Heart left ventricle (tissue), 16 donors: ENCODE data around the gene MAGI1. TPM values are rescaled to one million over a fixed set of nuclear protein-coding genes. Genes with fewer than 3 reads are reported as not detected.
A peak's percentile ranks its signal among the peaks of the same experiment; 100 is the strongest.

Source experiments
- ATAC-seq, 4 donors: fragments of 200-7000 bp; cut with Tn5 transposase; one replicate each; pipeline ENCODE4 v1.9.1; 2020 to 2022; ENCODE audit warnings: moderate library complexity in 4 of 4, mild to moderate bottlenecking in 3 of 4, moderate number of reproducible peaks in 1 of 4
- DNase-seq, 5 donors: peaks; one replicate each; pipeline ENCODE4 v3.0.0-alpha.2; 2020
- H3K27ac ChIP-seq, 12 donors: fragments of 200-600 bp; sonication (generic) in 4 of 12; one replicate each; pipeline versions ENCODE4 v1.5.0 to v1.8.0; 2016 to 2022; ENCODE audit warnings: mild to moderate bottlenecking in 2 of 12
- H3K27me3 ChIP-seq, 9 donors: fragments of 200-600 bp; sonication (generic) in 2 of 9; one replicate each; pipeline versions ENCODE4 v1.5.1 to v1.8.0; 2016 to 2022; ENCODE audit warnings: mild to moderate bottlenecking in 3 of 9
- H3K36me3 ChIP-seq, 9 donors: fragments of 200-600 bp; sonication (generic) in 2 of 9; one replicate each; pipeline versions ENCODE4 v1.5.0 to v1.8.0; 2018 to 2022; ENCODE audit warnings: mild to moderate bottlenecking in 2 of 9
- H3K4me1 ChIP-seq, 12 donors: fragments of 200-600 bp; sonication (generic) in 4 of 12; one replicate each; pipeline versions ENCODE4 v1.5.0 to v1.8.0; 2016 to 2022; ENCODE audit warnings: mild to moderate bottlenecking in 3 of 12
- H3K4me3 ChIP-seq, 12 donors: fragments of 200-600 bp; sonication (generic) in 4 of 12; one replicate each; pipeline versions ENCODE4 v1.5.0 to v1.8.0; 2017 to 2022; ENCODE audit warnings: mild to moderate bottlenecking in 9 of 12, moderate library complexity in 4 of 12
- H3K9me3 ChIP-seq, 12 donors: fragments of 200-600 bp; sonication (generic) in 4 of 12; one replicate each; pipeline versions ENCODE4 v1.5.0 to v1.8.0; 2016 to 2022; ENCODE audit warnings: mild to moderate bottlenecking in 1 of 12
- CTCF ChIP-seq, 12 donors: fragments of 200-600 bp; sonication (generic) in 4 of 12; IDR thresholded peaks; one replicate each; pipeline versions ENCODE4 v1.5.0 to v1.8.0; 2018 to 2022; ENCODE audit warnings: antibody characterized with exemption in 12 of 12, mild to moderate bottlenecking in 5 of 12
- POLR2A ChIP-seq, 2 donors: fragments of 450-650 bp; IDR thresholded peaks; one replicate each; pipeline ENCODE4 v1.6.1; 2017; ENCODE audit warnings: antibody characterized with exemption in 2 of 2, mild to moderate bottlenecking in 2 of 2, moderate library complexity in 2 of 2
- WGBS, 4 donors: extraction: QIAGEN DNeasy Blood & Tissue Kit in 2 of 4; methylation state at CpG; one replicate each; pipeline versions ENCODE4 v1.1.5 to v1.1.7; 2013 to 2018; 5-methylcytosine and 5-hydroxymethylcytosine counted together
- intact Hi-C, 10 donors: fragments of 100-400 bp; cut with DNase I; formaldehyde crosslinking; loops; one replicate each; pipeline versions ENCODE4 v1.11.1 to v1.14.2; 2022
- polyA plus RNA-seq, 2 donors: library from polyadenylated mRNA; stranded (reverse); fragments of 200-250 nt; gene quantifications; one replicate each; pipeline ENCODE4 v1.2.3, GENCODE V29; 2013
- total RNA-seq, 9 donors: library from RNA; depleted of rRNA in 2 of 9; stranded (reverse); fragments of >200 nt in 2 of 9; fragmentation: NEBNext Ultra II Directional in 3 of 9; extraction: Animal tissue kit (Norgen Biotek cat#: 25700) in 3 of 9; gene quantifications; one replicate each; pipeline versions ENCODE4 v1.1.0 to v1.2.4, GENCODE V29; 2016 to 2023
- donor health status: ischemic (EF 13 %, LVEDD 7.1; RV severe dilation, severe dysfunction).
- donor health status: healthy with polysubstance abuse.
- donor health status: DM: no; HTN: yes; CAD: no.
- donor health status: DM: no; HTN: no; CAD: no.
- donor health status: ischemic (EF 25% LVEDD 6.9; RV normal size, moderate dysfunction).
- donor health status: ischemic (EF 25% LVEDD 5.7; RV mildly dilated, moderate dysfunction).
- donor health status: healthy.
- donor health status: DM: yes; HTN: yes; CAD: no.
- donor health status: ischemic (EF 35%, LVEDD 5.7; RV mildly dilated, moderate dysfunction).
- donor health status: nonischemic (EF 11% LVEDD 7.7; RV severe dilation, severe dysfunction).
- donor health status: DM: yes; HTN: yes; CAD: no.
- donor health status: PGD.
- donor health status: ischemic (EF 29% LVEDD 5.4; RV normal size, mild dysfunction).
- donor health status: nonischemic (EF 23%, LVEDD 6.1; RV moderate dilation, normal function).

The MAGI1 gene
- total and polyA plus RNA-seq, 11 donors: 18.5 to 52.1 (median 31.4) TPM

- Histone ChIP-seq H3K4me3 (no peak overlapping the region), H3K27ac (no peak overlapping the region), H3K36me3 (no peaks in the 10 kb centered on the region), H3K9me3 (peaks cover 0 to 6% (median 0%) of the 10 kb centered on the region in 12 donors), H3K27me3 (no peaks in the 10 kb centered on the region), H3K4me1 (peaks cover 0 to 29% (median 16%) of the 10 kb centered on the region in 12 donors)
- TF ChIP-seq CTCF (IDR thresholded peaks at IDR 0.05) (no peak), POLR2A (IDR thresholded peaks at IDR 0.05) (no peak)
- intact Hi-C loops: no loop called here
- 46 to 51% (median 47%) methylated on average over 8 of the region's 8 CpGs for WGBS, 4 donors
- ATAC-seq (peak in 3 of 4 donors; percentile 13 to 34 (median 27)), DNase-seq (no peak)
Observed at GRCh38 chr3:65854606-65855304, 184.0 kb downstream of the MAGI1 start.

GRCh38 chr3:65851827-65852226, 186.9 kb downstream of the MAGI1 start:
- Histone ChIP-seq H3K36me3 (no peaks in the 10 kb centered on the region), H3K9me3 (no peaks in the 10 kb centered on the region), H3K4me1 (peaks cover 0 to 30% (median 11%) of the 10 kb centered on the region in 12 donors), H3K27ac (no peak overlapping the region), H3K4me3 (no peak overlapping the region), H3K27me3 (no peaks in the 10 kb centered on the region)
- WGBS, 4 donors: 83 to 87% (median 85%) methylated on average over 4 of the region's 4 CpGs
- DNase-seq (no peak), ATAC-seq (no peak)
- no peak for TF ChIP-seq CTCF (IDR thresholded peaks at IDR 0.05)
- TF ChIP-seq POLR2A (IDR thresholded peaks at IDR 0.05): no peak
- intact Hi-C loops: no loop called here

GRCh38 chr3:65850261-65850660, 188.5 kb downstream of the MAGI1 start:
- intact Hi-C loops: no loop called here
- Histone ChIP-seq H3K36me3 (no peaks in the 10 kb centered on the region), H3K4me3 (no peak overlapping the region), H3K9me3 (no peaks in the 10 kb centered on the region), H3K27me3 (no peaks in the 10 kb centered on the region), H3K4me1 (peaks cover 0 to 28% (median 4%) of the 10 kb centered on the region in 12 donors), H3K27ac (no peak overlapping the region)
- no peak for TF ChIP-seq CTCF (IDR thresholded peaks at IDR 0.05)
- WGBS, 4 donors: 68 to 76% (median 75%) methylated on average over 3 of the region's 3 CpGs
- DNase-seq: no peak
- ATAC-seq: no peak

GRCh38 chr3:65848024-65848423, 190.7 kb downstream of the MAGI1 start:
- no peak for DNase-seq
- Histone ChIP-seq H3K4me3 (no peak overlapping the region), H3K27me3 (no peaks in the 10 kb centered on the region), H3K27ac (no peak overlapping the region), H3K4me1 (peaks cover 0 to 22% (median 0%) of the 10 kb centered on the region in 12 donors), H3K36me3 (no peaks in the 10 kb centered on the region), H3K9me3 (peaks cover 0 to 3% (median 0%) of the 10 kb centered on the region in 12 donors)
- WGBS, 4 donors: 89 to 93% (median 90%) methylated on average over 7 of the region's 7 CpGs
- no peak for TF ChIP-seq CTCF (IDR thresholded peaks at IDR 0.05)
- no peak for TF ChIP-seq POLR2A (IDR thresholded peaks at IDR 0.05)
- ATAC-seq: no peak
- intact Hi-C loops: no loop called here
